Keratinocyte (primary cell): ENCODE data around the gene CARD9. TPM values are rescaled to one million over a fixed set of nuclear protein-coding genes. Genes with fewer than 3 reads are reported as not detected.

Experiments used
- DNase-seq: peaks from one replicate; pipeline ENCODE4 v3.0.0-alpha.2; 2011; ENCODE audit warnings: low read depth, missing footprints, low spot score
- FAIRE-seq: peaks from 2 replicates; lab custom pipeline; 2011; peaks lifted over from hg19 to GRCh38; lab: Jason Lieb, UNC
- H2AFZ ChIP-seq: 2 replicates; pipeline ENCODE4 v1.6.0; 2012; ENCODE audit warnings: low read length, control low read depth, inconsistent platforms; ENCODE audit not compliant: control insufficient read depth
- H3K27ac ChIP-seq: 2 replicates; pipeline ENCODE4 v1.5.1; 2011; ENCODE audit warnings: low read length; ENCODE audit not compliant: control insufficient read depth, insufficient read depth
- H3K27me3 ChIP-seq: 3 replicates; pipeline ENCODE4 v1.6.0; 2011; ENCODE audit warnings: low read length; ENCODE audit not compliant: control insufficient read depth, insufficient read depth; ENCODE audit errors: extremely low read depth
- H3K36me3 ChIP-seq, 2 experiments: 2 replicates in 1 of 2; 3 replicates in 1 of 2; pipeline ENCODE4 v1.5.1; 2011; ENCODE audit warnings: low read length in 2 of 2, mild to moderate bottlenecking in 1 of 2; ENCODE audit not compliant: control insufficient read depth in 2 of 2, insufficient read depth in 2 of 2; ENCODE audit errors: extremely low read depth in 1 of 2
- H3K4me1 ChIP-seq: 3 replicates; pipeline ENCODE4 v1.5.1; 2011; ENCODE audit warnings: low read length; ENCODE audit not compliant: control insufficient read depth, insufficient read depth; ENCODE audit errors: extremely low read depth
- H3K4me2 ChIP-seq: 3 replicates; pipeline ENCODE4 v1.6.0; 2011; ENCODE audit warnings: low read depth, low read length; ENCODE audit not compliant: control insufficient read depth, insufficient read depth; ENCODE audit errors: extremely low read depth
- H3K4me3 ChIP-seq, 3 experiments: fragments of 200-600 bp in 1 of 3; sonication (generic) in 1 of 3; 2 replicates in 2 of 3; 3 replicates in 1 of 3; pipeline ENCODE4 v1.5.1; 2011 to 2016; ENCODE audit warnings: low read length in 3 of 3, mild to moderate bottlenecking in 3 of 3, control low read depth in 2 of 3, inconsistent platforms in 1 of 3, low read depth in 1 of 3, mixed read lengths in 1 of 3, mixed run types in 1 of 3, moderate library complexity in 1 of 3; ENCODE audit not compliant: control insufficient read depth in 2 of 3, insufficient read depth in 2 of 3; ENCODE audit errors: extremely low read depth in 1 of 3
- H3K79me2 ChIP-seq: 2 replicates; pipeline ENCODE4 v1.6.0; 2012; ENCODE audit warnings: low read length; ENCODE audit not compliant: control insufficient read depth, insufficient read depth
- H3K9ac ChIP-seq: 3 replicates; pipeline ENCODE4 v1.6.0; 2011; ENCODE audit warnings: low read length; ENCODE audit not compliant: control insufficient read depth, insufficient read depth; ENCODE audit errors: extremely low read depth
- H3K9me1 ChIP-seq: 3 replicates; pipeline ENCODE4 v1.6.0; 2011; ENCODE audit warnings: low read length; ENCODE audit not compliant: control insufficient read depth, insufficient read depth; ENCODE audit errors: extremely low read depth
- H3K9me3 ChIP-seq: 2 replicates; pipeline ENCODE4 v1.5.1; 2012; ENCODE audit warnings: low read depth, low read length; ENCODE audit not compliant: control insufficient read depth
- H4K20me1 ChIP-seq: 3 replicates; pipeline ENCODE4 v1.6.0; 2011; ENCODE audit warnings: low read length; ENCODE audit not compliant: control insufficient read depth, insufficient read depth; ENCODE audit errors: extremely low read depth
- EZH2 ChIP-seq: IDR thresholded peaks from one replicate; pipeline ENCODE4 v1.6.1; 2012; ENCODE audit warnings: inconsistent platforms, mild to moderate bottlenecking, low read length, moderate library complexity
- dilution Hi-C: fragments of 300-500 bp; cut with MboI; formaldehyde crosslinking; loops from one replicate; pipeline ENCODE4 v1.7.0; 2020; ENCODE audit warnings: low sequenced_read_pairs; ENCODE audit not compliant: extremely low pct_ligation_motif_present
- polyA plus RNA-seq, 5 experiments: library from polyadenylated mRNA; depleted of rRNA in 3 of 5; stranded (reverse) in 3 of 5; stranded (forward) in 1 of 5; unstranded in 1 of 5; fragments of >200 nt; gene quantifications; 1 replicate in 1 of 5; 2 replicates in 3 of 5; 3 replicates in 1 of 5; pipeline versions ENCODE4 v1.2.1 to v1.2.3, GENCODE V29; 2011 to 2012; ENCODE audit warnings: missing spikeins in 2 of 5, low read depth in 1 of 5, low replicate concordance in 1 of 5
- TF ChIP-seq, protein P1 (sequence below), 3 experiments: IDR thresholded peaks in 1 of 3; conservative IDR thresholded peaks in 1 of 3; optimal IDR thresholded peaks in 1 of 3; 2 replicates in 2 of 3; 3 replicates in 1 of 3; pipeline versions ENCODE3 to v1.5.1; 2011; ENCODE audit warnings: low read length in 3 of 3, mild to moderate bottlenecking in 3 of 3, moderate library complexity in 2 of 3, control low read depth in 1 of 3, inconsistent platforms in 1 of 3; ENCODE audit not compliant: insufficient read depth in 2 of 3; ENCODE audit errors: extremely low read depth in 1 of 3

CARD9 gene
- polyA plus RNA-seq, 1 donor (not counting 4 experiments of a cell fraction or from before 2014, with no cell fraction given) = 0.07 TPM

DNA sequence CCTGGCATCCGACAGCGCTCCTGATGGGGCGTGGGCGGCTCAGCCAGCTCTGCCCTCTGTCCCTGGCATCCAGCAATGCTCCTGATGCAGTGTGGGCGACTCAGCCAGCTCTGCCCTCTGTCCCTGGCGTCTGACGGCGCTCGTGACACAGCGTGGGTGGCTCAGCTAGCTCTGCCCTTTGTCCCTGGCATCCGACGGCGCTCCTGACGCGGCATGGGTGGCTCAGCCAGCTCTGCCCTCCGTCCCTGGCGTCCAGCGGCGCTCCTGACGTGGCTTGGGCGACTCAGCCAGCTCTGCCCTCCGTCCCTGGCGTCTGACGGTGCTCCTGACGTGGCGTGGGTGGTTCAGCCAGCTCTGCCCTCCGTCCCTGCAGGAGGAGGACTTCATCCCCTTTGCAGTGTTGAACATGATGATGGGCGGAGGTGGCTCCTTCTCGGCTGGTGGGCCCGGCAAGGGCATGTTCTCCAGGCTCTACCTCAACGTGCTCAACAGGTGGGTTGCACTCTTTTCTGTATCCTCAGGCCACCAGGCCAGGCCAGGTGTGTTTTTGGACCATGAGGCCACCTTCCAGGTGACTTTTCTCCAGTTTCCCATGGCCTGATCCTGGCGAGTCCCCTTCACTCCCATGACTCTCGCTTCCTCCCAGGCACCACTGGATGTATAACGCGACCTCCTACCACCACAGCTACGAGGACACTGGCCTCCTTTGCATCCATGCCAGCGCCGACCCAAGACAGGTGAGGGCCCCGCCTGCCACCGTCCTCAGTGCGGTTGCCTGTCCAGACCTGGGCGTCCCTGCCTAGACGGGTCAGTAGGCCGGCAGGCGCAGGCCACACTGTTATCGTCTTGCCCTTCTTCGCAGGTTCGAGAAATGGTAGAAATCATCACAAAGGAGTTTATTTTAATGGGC, 45.0 kb upstream of the CARD9 start:
- Histone ChIP-seq H3K4me3 (no peak overlapping the region), H3K36me3 (peaks cover 48 to 62% of the 10 kb centered on the region in 2 experiments), H3K27me3 (no peaks in the 10 kb centered on the region), H3K27ac (no peak overlapping the region), H3K4me1 (no peaks in the 10 kb centered on the region), H3K79me2 (peaks cover 10% of the 10 kb centered on the region), H3K9ac (no peak overlapping the region), H3K9me1 (no peaks in the 10 kb centered on the region), H3K9me3 (no peaks in the 10 kb centered on the region), H2AFZ (no peak overlapping the region), H4K20me1 (peaks cover 4% of the 10 kb centered on the region), H3K4me2 (no peak overlapping the region)
- FAIRE-seq (no peak), DNase-seq (no peak)
- TF ChIP-seq, protein P1, sequence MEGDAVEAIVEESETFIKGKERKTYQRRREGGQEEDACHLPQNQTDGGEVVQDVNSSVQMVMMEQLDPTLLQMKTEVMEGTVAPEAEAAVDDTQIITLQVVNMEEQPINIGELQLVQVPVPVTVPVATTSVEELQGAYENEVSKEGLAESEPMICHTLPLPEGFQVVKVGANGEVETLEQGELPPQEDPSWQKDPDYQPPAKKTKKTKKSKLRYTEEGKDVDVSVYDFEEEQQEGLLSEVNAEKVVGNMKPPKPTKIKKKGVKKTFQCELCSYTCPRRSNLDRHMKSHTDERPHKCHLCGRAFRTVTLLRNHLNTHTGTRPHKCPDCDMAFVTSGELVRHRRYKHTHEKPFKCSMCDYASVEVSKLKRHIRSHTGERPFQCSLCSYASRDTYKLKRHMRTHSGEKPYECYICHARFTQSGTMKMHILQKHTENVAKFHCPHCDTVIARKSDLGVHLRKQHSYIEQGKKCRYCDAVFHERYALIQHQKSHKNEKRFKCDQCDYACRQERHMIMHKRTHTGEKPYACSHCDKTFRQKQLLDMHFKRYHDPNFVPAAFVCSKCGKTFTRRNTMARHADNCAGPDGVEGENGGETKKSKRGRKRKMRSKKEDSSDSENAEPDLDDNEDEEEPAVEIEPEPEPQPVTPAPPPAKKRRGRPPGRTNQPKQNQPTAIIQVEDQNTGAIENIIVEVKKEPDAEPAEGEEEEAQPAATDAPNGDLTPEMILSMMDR (optimal IDR thresholded peaks at IDR 0.05 in 1 of 3, IDR thresholded peaks at IDR 0.05 in 1 of 3, conservative IDR thresholded peaks at IDR 0.05 in 1 of 3; ENCODE audit: extremely low read depth in 1 of 3, insufficient read depth in 2 of 3, low read length in 3 of 3) = no peak
- no peak for TF ChIP-seq EZH2
- dilution Hi-C loops = no loop called here

DNA sequence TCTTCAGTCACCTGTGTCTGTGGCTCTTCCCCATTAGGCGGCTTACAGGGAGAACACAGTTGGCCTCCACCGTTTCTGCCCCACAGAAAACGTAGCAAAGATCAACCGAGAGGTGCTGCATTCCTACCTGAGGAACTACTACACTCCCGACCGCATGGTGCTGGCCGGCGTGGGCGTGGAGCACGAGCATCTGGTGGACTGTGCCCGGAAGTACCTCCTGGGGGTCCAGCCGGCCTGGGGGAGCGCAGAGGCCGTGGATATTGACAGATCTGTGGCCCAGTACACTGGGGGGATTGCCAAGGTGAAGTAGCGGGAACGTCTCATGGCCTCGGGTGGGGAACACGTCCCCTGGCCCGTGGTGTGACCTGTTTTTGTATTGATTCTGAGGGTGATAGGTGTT, 43.4 kb upstream of the CARD9 start:
- Histone ChIP-seq H3K4me1 (peaks cover 2% of the 10 kb centered on the region), H3K9me3 (no peaks in the 10 kb centered on the region), H3K4me3 (no peak overlapping the region), H3K79me2 (peaks cover 23% of the 10 kb centered on the region), H2AFZ (no peak overlapping the region), H3K4me2 (no peak overlapping the region), H3K9ac (no peak overlapping the region), H3K27me3 (no peaks in the 10 kb centered on the region), H4K20me1 (peaks cover 5% of the 10 kb centered on the region), H3K27ac (no peak overlapping the region), H3K9me1 (no peaks in the 10 kb centered on the region), H3K36me3 (peaks cover 48 to 68% of the 10 kb centered on the region in 2 experiments)
- dilution Hi-C loops = no loop called here
- DNase-seq (no peak), FAIRE-seq (no peak)
- no peak for TF ChIP-seq EZH2
- TF ChIP-seq, protein P1 (optimal IDR thresholded peaks at IDR 0.05 in 1 of 3, IDR thresholded peaks at IDR 0.05 in 1 of 3, conservative IDR thresholded peaks at IDR 0.05 in 1 of 3; ENCODE audit: extremely low read depth in 1 of 3, insufficient read depth in 2 of 3, low read length in 3 of 3) = no peak
